Stimulated activated CD8-positive, alpha-beta memory T cell treated with anti-CD3 and anti-CD28 coated beads, Interleukin-15, amount 100 ng/mL, for 48 hours (primary cell): ENCODE results near the gene TINAGL1.

Experiments used
- DNase-seq, 2 donors: peaks; one replicate each; pipeline ENCODE4 v3.0.0-alpha.2; 2020; ENCODE audit warnings: low read depth in 2 of 2

Gene TINAGL1

DNA sequence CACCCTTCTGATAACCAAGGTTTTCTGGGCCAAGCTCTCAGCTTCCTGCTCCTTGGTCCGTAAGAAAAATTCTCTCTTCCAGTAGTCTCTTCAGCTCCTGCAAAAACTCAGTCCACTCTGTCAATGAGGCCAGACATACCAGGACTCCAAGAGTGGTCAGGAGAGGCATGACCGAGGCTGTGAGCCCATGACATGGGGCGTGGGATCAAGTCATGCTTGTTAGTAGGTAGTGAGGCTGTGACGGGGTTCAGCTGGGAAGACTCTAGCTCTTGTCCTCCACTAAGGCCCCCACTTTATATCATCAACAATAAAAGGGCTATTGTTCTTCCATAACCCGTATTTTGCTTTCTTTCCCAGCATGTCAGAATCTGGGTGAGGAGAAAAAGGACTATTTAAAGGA is 31.0 kb downstream of the TINAGL1 start:
- no peak for DNase-seq

DNA sequence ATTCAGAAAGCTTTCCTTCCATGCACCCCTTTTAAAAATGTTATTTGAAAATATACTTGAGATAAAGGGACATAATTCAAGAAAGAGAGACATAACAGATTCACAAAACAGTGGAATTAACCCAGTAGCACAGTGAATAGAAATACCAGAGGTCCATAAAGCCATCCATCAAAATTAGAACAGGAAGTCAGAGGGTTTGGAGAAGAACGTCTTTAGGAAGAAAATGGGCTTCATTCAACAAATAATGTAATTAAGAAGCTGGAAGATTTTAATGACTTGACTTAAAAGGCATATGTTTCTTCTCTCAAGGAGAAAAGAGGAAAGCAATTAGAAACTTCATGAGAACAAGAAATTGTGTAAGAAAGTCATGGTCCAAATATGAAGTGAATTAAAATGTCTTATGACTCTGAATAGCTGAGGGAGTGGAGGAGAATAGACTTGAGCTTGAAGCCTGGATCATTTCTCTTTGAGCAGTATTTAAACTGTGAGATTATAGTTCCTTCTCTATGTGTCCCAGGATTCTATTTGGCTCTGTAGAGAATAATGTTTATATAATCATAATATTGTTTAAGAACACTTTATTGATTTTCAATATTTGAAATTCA is 33.3 kb downstream of the TINAGL1 start:
- no peak for DNase-seq

DNA sequence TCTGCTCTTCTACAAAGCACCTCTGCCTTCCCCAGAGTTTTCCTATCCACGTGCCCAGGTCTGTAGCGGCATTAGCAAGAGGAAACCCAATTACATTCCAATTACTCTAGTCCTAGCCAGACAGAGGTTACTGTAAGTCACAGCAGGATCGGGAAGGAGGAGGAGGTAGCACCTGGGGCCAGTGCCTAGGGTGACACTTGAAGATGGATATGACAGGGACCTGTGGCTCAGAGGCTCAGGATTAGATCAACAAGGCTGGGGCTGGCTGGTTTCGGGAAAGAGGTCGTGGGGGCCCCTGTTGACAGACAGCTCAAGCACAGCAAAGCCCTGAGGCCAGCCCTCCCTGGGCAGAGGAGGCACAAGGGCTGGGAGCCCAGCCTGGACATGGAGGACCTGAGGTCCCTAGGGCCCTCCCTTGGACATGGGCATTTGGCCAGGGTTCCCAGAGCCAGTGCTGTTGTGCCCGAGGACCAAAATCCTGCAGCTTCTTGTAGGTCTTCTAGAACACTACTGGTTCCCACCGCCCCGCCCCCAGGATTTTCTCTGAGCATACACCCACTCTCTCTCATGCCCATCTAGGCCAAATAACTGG is 38.2 kb downstream of the TINAGL1 start:
- DNase-seq, result no peak

DNA sequence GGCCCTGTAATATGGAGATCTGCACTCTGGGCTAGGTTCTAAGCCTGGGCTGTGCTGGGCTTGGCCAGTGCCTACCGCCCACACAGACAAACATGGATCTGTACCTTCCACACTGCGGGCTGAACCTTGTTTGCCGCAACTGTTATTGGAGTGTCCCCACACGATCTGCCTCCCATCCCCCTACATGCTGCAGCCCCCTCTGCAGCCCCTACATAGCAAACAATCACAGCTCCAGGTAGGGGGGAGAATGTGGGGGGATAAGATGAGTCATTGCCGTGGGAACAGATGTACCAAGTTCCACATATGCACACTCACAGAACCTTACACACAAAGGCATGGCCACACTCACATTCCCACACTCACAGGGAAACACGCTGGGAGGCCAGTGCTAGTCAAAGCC is 39.1 kb downstream of the TINAGL1 start:
- DNase-seq, result no peak

DNA sequence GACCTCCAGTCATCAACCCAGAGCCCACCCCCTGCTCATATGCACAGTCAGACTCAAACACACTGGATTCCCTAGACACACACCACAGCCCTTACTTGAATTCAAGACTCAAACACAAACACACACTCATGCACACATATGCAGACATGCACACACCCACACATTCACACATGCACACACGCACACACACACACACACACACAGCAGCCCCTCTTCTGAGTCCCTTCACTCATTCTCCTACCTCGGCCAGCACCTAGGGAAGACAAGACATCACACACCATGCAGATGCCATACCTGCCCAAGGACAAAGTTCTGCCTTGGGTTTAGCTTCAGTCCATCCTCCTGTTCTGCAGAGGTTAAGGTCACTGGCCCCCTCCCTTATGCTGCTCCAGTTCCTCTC is 39.6 kb downstream of the TINAGL1 start:
- DNase-seq, result no peak

DNA sequence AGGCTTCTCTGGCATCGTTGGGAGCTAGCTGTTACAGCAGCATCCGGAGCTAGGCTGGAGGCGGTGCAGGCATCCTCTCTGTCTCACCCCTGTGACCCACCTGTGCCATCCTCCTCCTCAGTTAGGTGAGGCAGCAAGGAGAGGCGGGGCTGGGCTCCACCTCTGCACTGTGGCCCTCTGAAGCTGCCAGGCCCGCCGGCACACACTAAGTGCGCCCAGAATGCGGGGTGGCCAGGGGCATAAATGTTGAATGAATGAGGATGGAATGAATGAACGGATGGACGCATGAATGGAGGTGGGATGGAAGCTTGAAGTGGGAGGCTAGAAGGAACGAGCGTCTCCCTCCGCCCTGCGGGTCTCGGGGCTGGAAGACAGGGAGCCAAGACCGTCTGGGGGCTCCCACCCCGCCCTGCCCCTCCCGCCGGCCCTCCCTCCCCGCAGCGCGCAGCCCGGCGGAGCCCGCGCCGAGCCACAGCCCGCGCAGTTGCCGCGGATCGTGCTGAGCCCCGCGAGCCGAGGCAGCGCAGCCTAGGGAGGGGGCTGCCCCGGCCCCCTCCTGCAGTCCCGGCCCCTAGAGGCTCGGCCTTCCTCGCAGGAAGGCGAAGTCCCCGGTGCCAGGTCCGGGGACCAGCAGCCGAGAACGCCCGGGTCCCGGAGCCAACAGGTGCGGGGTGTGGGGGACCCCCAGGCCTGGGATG is 41.1 kb downstream of the TINAGL1 start, which contains the start of gene HCRTR1:
Gene HCRTR1 (plus strand): TSS at position 472 of the 698 bp plus-strand sequence. CDS start 1,504 bp downstream, outside the sequence.
- DNase-seq, result no peak

DNA sequence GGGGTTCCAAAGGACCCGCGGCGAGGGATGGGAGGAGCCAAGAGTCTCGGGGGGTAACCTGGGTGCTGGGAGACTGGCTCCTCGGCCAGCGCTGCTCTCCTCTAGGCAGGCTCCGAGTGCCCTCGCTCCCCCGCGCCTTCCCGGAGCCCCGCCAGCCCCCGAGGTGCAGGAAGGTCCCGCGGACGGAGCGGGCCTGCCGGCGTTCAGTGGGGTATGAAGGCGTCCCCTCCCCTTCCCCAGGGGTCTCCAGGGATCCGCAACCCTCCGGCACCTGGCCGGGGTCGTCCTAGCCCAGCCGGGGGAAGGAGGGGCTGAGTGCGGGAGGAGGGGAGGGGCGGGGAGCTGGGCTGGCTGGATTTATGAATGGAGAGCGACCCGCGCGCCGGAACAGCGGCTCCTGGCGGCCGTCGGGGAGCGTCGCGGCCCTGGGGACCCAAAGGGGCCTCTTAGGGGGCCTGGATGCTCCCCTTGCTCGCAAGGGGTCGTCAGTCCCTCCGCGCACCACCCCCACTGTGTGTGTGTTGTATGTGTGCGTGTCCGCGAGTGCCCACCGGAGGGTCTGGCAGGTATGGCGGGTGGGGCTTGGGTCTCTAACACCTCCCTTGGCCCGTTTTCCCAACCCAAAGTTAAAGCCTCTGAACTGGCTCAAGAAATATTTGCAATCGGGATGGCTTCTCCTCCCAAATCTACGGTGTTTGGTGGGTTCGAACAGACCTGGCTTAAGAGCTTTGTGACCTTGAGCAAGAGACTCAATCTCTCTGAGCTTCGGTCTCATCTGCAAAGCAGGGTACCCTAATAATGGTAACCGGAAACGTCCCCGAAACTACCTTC is 41.8 kb downstream of the TINAGL1 start:
- DNase-seq, result peak; percentile 18 to 39

DNA sequence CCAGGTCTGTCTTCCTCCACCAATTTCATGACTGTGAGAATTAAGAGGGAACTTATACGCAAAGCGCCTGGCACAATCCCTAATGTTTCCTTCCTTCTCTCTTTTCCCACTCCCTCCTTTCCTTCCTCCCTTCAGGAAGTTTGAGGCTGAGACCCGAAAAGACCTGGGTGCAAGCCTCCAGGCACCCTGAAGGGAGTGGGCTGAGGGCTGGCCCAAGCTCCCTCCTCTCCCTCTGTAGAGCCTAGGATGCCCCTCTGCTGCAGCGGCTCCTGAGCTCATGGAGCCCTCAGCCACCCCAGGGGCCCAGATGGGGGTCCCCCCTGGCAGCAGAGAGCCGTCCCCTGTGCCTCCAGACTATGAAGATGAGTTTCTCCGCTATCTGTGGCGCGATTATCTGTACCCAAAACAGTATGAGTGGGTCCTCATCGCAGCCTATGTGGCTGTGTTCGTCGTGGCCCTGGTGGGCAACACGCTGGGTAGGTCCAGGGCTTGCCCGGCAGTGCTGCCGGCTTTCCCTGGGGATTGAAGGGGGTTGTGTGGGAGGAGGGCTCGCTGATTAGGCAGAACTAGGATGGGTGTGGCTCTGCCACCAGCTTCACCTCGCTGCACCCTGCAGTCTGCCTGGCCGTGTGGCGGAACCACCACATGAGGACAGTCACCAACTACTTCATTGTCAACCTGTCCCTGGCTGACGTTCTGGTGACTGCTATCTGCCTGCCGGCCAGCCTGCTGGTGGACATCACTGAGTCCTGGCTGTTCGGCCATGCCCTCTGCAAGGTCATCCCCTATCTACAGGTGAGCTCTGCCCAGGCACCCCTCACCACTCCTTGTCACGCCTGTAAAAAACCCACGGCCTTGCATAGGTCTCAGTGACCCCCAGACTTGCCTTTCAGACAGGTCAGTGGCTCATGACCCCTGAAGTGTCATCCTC is 42.9 kb downstream of the TINAGL1 start:
- no peak for DNase-seq

DNA sequence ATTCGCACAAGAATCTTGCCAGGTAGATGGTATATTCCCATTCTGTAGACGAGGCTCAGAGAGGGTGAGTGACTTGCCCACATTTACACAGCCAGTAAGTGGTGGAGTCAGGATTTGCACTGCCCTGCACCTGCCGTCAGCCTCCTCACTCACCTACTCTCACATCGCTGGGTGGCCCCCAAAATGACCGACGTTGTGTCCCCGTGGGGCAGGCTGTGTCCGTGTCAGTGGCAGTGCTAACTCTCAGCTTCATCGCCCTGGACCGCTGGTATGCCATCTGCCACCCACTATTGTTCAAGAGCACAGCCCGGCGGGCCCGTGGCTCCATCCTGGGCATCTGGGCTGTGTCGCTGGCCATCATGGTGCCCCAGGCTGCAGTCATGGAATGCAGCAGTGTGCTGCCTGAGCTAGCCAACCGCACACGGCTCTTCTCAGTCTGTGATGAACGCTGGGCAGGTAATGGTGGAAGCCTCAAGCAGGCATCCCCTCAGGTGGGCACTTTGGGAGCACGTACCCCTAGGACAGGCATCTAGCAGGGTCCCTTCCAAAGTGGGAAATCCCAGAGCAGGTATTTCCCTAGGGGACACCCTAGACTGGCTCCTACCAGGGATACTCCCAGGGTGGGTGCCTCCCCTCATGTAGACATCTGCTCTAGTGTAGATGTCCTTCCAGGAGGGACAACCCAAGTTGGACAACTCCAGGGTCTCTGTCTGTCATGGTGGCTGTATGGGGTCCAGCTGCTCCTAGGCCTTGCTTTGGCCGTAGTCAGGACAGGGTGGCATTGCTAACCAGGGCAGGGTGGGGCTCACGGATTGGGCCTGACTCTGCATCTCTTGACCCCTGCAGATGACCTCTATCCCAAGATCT is 44.5 kb downstream of the TINAGL1 start:
- no peak for DNase-seq

DNA sequence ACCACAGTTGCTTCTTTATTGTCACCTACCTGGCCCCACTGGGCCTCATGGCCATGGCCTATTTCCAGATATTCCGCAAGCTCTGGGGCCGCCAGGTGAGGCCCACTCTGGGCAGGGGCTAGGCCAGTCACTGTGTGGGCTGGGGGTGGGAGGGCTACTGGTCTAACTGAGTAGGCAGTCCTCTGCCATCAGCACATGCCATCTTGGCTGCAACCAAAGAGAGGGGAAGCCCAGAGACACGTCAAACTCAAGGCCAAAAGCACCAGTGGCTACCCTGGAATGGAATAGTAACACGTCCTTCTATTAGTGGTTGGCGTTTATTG is 45.1 kb downstream of the TINAGL1 start:
- no peak for DNase-seq

DNA sequence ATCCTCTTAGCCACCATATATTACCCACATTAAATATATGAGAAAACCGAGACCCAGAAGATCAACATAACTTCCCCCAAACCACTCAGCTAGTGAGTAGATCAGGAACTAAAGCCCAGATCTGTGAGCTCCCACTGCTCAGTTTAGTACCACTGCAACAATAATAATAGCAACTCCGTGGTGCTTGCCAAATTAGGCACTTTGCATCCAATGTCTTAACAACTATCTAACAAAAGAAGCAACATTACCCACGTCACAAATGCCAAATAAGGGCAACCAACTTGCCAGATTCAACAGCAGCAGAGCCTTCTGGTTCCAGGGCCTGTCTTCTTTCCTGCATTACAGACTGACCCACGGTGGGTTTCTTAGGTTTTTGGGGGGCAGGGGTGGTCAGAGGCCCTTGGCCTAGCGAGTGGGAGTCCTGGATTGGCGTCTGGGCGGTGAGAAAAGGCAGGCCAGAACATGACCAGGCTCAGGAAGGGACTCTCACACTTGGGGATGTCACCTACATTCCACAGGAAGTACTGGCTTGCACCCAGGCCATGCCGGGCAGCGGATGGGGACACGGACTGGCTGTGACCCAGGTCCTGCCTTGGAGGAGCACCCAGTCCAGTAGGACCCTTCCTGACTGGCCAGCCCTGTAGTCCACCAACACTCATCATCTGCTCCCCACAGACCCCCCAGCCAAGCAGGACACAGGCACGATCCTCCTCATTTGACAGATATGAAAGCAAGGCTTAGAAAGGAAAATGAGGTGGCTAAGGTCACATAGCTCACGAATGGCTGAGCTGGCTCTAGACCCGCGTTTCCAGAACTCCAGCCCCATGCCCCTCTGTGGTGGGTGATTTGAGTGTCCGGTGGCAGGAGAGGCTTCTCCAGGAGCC is 45.8 kb downstream of the TINAGL1 start:
- no peak for DNase-seq

DNA sequence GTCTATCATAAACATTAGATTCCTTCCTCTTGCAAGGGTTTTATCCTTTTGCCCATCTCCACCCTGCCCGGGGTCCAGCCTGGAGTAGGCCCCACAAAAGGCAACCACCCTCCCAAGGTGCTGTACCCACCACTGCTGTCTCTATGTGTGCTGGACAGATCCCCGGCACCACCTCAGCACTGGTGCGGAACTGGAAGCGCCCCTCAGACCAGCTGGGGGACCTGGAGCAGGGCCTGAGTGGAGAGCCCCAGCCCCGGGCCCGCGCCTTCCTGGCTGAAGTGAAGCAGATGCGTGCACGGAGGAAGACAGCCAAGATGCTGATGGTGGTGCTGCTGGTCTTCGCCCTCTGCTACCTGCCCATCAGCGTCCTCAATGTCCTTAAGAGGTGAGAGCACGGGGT is 47.0 kb downstream of the TINAGL1 start:
- DNase-seq, result no peak

DNA sequence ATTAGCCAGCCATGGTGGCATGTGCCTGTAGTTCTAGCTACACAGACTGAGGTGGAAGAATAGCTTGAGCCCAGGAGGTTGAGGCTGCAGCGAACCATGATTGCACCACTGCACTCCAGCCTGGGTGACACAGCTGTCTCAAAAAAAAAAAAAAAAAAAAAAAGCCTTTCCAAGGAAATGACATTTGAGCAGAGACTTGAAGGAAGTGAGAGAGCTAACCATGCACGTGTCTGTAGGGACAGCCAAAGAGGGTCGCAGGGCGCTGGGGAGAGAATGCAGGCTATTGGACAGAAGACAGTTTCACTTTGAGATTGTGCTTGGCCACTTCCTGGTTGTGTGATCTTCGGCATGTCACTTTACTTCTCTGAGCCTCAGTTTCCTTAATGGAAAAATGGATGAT is 48.0 kb downstream of the TINAGL1 start:
- DNase-seq, result no peak

DNA sequence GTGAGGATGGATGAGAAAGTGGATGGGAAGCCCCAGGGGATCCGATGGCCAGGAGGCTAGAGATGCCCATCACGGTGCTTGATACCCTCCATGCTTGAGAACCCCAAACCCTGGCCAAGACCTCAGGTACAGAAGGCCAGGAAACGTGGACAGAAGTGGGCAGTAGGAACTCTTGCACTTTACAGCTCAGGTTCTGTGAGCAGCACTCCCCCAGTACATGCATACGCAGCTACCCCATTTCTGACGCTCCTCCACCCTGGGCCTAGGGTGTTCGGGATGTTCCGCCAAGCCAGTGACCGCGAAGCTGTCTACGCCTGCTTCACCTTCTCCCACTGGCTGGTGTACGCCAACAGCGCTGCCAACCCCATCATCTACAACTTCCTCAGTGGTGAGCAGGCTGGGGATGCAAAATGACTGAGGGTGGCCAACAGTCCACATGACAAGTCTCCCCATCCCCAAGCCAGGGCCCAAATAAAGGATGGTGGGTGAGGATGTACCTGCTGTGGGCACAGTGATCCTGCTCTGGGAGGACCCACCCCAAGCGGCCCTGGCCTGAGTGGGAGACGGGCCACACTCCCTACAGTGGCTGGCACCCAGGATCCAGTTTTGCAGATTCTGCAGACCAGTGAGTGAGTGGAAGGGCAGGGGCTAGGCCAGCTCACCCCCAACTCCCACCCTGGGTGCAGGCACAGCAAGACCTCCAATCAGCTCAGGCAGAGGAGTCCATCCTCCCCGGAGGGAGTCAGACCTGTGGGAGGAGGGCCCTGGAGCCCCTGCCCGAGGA is 48.6 kb downstream of the TINAGL1 start:
- no peak for DNase-seq

DNA sequence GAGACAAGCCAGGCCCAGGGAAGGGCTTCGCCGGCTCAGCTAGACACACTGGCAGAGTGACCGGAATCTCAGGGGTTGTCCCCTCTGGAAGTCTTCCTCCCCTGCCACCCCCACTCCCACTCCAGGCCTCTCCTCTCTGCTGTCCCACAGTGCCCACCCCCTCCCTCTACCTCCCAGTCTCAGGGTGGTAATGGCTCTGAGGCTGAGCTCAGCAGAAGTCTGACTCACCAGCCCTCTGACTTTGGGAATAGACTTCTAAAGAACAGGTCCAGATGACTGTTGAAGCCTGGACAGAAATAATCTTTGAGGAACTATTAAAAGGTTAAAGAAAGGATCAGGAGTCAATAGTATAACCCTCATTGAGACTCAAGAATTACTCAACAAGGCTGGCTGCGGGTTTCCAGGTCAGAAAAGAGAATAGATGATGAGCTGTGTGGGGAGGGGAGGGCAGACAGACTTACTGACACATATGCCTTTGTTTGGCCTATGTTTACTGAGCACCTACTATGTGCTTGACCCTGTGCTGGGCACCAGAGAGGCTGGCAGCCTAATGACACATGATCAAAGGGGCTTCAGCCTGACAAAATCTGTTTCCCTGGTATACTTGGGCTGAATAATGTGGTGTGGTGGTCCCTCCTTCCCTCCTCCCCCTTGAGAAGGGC is 49.4 kb downstream of the TINAGL1 start:
- no peak for DNase-seq

DNA sequence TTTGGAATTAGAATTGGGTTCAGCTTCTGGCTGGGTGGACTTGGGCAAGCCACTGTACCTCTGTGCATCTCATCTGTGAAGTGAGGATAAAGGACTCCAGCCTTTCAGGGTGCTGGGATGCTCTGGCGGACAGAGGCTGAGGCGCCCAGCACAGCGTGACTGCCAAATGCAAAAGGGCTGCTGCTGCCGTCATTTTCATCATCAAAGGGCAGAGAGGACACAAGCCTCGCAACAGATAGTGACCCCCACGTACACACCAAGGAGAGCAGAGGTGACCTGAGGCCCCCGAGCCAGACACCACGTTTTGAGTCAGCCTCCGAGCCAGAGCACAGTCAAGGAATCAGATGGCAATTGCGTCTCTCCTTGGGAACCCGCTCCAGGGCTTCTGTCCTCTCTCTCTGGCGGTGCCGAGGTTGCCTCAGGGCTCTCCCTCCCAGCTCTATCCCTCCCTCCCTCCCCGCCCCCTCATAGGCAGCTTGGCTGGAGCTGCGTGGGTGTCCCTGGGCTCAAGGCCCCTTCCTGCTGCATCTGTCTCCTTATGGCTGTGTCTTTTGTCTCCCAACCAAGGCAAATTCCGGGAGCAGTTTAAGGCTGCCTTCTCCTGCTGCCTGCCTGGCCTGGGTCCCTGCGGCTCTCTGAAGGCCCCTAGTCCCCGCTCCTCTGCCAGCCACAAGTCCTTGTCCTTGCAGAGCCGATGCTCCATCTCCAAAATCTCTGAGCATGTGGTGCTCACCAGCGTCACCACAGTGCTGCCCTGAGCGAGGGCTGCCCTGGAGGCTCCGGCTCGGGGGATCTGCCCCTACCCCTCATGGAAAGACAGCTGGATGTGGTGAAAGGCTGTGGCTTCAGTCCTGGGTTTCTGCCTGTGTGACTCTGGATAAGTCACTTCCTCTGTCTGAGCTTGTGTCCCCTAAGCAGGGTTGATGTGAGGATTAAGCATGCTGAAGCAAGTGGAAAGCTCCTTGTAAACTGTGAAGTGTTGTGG is 50.2 kb downstream of the TINAGL1 start:
- DNase-seq, result no peak
